Inflammatory macrophage (primary cell): ENCODE results near the gene PNKD.

Source experiments
- DNase-seq, 2 donors: peaks; one replicate each; pipeline ENCODE4 v3.0.0-alpha.2; 2020 to 2022

The PNKD gene

GRCh38 chr2:218317835-218318234, 47.5 kb downstream of the PNKD start:
- no peak for DNase-seq

GRCh38 chr2:218318241-218318640, 47.9 kb downstream of the PNKD start:
- DNase-seq: no peak

DNA sequence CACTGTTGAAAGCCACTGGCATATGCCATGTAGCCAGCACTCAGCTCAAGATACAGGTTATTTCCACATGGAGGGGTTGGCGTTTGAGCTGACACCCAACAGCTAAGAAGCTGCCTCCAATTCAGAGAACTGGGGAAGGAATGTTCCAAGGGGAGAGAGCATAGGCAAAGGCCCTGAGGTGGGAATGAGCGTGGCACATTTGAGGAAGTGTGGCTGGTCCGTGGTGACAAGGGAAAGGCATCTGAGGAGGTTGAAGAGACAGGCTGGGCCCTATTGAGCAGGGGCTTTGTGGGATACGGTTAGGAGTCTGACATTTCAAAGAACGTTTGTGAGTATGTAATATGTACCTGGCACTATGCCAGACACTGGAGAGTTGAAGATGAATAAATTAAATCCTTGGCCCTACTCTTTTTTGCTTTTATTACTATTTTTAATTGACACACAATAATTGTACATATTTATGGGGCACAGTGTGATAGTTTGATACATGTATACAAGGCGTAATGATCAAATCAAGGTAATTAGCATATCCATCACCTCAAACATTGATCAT, 49.6 kb downstream of the PNKD start:
- peak in 1 of 2 donors; percentile 17 for DNase-seq

DNA sequence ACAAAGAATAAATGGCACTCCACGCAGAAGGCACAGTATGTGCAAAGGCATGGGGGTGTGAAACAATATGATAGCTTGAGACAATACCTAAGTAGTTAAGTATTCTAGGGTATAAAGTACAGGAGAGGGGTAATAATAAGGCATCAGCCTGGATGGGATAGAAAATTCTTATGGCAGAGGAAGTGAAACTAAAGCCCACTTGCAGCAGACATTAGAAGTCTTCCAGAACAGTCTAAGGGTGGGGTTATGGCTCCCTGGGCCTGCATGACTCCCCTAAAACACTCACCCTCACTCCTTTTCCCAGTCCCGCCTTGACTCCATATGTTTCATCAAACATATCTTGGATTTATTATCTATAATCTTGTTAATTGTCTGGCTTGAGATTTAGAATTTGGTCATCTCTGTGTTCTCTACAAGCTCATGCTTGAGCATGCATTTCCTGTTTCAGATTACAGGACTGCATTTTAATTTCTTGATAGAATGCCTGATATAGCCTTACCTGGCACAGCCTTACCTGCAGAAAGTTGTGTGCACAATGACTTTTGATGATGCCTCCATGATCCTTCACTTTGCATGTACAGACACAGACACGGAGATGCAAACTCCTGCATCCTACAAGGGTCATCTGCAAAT, 50.5 kb downstream of the PNKD start:
- peak in 1 of 2 donors; percentile 33 for DNase-seq

DNA sequence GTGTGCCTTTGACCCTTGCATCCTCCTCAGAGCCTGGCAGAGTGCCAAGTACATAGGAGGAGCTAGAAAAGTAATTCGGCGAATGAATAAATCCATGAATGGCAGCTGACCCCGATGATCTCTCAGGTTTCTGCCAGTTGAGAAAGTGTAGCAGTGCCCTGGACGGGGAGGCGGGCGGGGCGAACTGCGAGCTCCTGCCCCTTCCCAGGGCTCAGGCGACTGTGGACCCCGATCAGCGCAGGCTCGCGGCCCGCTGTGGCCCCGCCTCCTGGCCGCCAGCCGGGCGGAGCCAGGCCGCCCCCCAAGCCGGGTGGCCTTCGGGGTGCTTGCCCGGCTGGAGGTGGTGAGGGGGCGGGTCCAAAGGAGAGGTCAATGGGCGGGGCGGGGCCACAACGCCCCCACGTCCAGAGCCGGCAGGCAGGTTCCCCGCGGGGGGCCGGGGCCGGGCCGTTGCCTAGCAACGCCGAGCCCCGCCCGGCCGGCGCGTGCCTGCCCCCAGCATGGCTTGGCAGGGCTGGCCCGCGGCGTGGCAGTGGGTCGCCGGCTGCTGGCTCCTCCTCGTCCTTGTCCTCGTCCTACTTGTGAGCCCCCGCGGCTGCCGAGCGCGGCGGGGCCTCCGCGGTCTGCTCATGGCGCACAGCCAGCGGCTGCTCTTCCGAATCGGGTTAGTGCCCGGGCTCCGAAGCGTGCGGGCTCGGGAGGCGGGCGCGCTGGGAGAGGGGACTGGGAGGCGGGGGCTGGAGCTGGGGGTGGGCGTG, 52.6 kb downstream of the PNKD start:
- peak; percentile 76 to 82 for DNase-seq

- peak in 1 of 2 donors; percentile 28 for DNase-seq
Observed at GRCh38 chr2:218323526-218324472, 53.5 kb downstream of the PNKD start.

GRCh38 chr2:218325566-218326160, 55.3 kb downstream of the PNKD start:
- no peak for DNase-seq

GRCh38 chr2:218326315-218326714, 56.0 kb downstream of the PNKD start:
- DNase-seq: no peak

- DNase-seq: peak in 1 of 2 donors; percentile 29
Observed at GRCh38 chr2:218327451-218328210, 57.3 kb downstream of the PNKD start.

GRCh38 chr2:218328294-218328693, 58.0 kb downstream of the PNKD start:
- no peak for DNase-seq

- DNase-seq: peak in 1 of 2 donors; percentile 13
Observed at GRCh38 chr2:218329027-218329825, 58.9 kb downstream of the PNKD start.

DNA sequence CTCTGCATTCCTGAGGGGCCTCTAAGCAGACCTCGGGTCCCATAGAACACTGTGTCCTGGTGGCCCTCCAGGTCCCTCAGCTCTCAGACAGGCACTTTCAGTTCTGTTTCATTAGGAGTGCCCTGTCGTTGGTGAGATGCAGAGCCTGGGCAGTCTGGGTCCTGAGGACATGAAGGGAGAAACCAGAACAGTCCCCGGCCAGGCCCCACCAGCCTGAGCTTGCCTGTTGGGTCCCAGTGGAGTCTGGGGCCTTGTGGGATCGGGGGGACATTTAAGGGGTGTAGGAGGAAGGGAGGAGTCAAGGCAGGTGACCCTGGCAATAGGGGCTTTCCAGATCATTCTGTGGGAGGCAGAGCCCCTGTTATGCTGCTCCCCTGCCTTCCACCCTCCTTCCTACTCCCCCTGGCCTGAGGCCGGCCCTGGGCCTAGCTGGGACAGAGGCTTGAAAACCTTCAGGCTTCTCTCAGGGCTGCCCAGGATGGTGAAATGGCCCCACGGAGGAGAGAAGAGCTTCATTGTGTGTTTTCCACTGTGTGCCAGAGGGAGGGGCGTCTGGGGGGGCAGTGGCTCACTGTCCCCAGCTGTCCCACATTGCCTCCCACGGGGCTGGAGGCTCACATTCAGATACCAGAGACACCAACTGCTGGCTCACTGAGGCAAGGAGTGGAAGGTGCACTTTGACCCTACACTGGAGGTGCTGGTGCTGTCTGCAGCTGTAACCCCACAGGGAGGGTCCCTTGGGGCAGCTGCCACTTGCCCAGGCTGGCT, 59.7 kb downstream of the PNKD start:
- no peak for DNase-seq

DNA sequence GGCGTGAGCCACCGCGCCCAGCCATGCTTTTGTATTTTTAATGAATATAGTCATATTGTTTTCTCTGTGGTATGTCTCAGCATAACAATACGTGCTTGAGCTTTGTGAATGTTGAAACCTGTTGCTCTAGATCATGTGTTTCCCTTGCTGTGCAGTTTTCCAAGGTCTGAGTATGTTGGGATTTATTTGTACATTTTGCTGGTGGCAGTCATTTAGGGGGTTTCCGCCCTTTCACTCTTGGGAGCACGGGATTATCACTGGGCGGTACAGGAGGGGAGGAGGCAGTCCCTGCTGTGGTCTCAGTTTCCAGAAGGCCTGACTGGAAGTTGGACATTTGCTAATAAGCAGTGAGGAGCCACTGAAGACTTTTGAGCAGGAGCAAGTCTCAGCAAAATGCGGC, 61.4 kb downstream of the PNKD start:
- DNase-seq: peak; percentile 7 to 41

DNA sequence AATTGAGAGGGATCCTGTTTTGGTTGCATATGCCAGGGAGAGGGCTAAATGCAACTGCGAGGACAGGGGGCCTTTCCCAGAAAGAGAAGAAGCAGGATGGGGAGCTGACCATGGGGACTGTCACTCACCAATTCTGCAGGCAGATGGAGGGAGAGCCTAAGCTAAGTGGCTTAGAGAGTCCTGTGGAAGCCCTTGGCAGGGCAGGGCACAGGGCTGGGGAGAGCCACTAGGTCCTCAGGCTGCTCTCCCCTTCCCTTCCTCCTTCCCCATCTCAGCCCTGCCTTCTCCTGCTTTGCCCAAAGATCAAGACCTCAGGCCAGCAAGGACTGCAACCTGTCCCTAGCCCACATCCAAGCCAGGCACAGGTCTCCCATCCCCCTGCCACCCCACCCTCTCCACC, 62.0 kb downstream of the PNKD start:
- DNase-seq: no peak

DNA sequence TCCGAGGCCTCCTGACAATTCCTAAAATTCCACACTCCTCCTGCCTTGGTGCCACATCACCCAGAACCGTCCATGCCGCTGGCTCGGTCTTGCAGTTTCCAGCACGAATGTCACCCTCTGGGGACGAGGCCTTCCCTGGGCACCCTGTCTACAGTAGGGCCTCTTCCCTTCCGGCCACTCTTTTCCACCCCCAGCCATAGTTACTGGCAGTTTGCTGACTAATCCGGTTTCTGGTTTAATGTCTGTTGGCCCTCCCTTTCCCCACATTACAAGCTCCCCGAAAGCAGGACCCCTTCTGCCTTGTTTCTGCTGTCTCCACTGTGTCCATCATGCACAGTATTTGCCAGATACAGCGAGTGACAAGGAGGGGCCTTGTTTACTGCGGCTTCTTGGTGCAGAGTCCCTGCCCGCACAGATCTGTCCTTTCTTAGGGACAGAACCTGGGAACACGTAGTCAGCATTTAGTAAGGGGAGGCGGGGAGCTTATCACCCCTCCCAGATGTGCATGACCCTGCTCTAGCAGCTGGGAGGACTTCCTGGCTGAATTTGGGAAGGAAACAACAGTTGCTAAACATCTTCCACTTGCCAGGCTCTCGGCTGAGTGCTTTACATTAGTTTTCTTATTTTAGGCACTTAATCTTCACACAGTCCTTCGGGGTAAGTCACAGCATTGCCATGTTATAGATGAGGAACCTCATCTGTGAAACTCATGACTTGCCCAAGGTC, 62.8 kb downstream of the PNKD start:
- DNase-seq: peak; percentile 86 to 91

DNA sequence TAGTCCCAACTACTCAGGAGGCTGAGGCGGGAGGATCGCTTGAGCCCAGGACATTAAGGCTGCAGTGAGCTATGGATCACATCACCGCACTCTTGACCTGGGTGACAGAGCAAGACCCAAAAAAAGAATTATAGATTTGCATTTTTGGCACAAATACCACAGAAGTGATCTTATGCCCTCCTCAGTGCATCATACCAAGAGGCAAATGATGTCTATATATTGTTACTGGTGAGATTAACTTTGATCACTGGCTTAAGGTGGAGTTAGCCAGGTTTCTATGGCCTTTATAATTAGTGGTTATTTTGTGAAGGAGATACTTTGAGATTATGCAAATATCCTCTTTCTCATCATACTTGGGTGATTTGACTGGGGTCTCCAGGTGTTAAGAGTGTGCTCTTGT, 64.2 kb downstream of the PNKD start:
- no peak for DNase-seq

- no peak for DNase-seq
Observed at GRCh38 chr2:218340656-218341055, 70.3 kb downstream of the PNKD start.

GRCh38 chr2:218341381-218341780, 71.1 kb downstream of the PNKD start:
- no peak for DNase-seq

DNA sequence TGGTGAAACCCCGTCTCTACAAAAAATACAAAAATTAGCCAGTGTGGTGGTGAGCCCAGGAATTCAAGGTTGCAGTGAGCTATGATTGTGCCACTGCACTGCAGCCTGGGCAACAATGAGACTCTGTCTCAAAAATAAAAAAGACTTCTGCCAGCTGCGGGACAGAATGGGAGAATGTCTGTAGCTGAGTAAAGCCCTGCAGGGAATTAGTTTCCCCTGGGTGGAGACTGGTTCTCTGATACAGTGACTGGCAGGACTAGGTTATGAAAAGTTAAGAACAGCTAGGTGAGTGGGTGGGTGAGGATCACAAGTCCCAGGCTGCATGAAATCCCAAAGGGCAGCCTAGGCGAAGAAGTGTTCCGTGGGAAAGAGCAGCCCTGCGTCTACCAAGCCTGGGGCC, 72.5 kb downstream of the PNKD start:
- DNase-seq: no peak
